ENCODE results near the gene MPP1. TPM values are rescaled to one million over a fixed set of nuclear protein-coding genes. Genes with fewer than 3 reads are reported as not detected.

MPP1 gene
- total and polyA plus RNA-seq, 9 of the 15 experiments (the other 6 are each of a cell fraction or from before 2014, with no cell fraction given): 227 to 395 (median 283) TPM

DNA sequence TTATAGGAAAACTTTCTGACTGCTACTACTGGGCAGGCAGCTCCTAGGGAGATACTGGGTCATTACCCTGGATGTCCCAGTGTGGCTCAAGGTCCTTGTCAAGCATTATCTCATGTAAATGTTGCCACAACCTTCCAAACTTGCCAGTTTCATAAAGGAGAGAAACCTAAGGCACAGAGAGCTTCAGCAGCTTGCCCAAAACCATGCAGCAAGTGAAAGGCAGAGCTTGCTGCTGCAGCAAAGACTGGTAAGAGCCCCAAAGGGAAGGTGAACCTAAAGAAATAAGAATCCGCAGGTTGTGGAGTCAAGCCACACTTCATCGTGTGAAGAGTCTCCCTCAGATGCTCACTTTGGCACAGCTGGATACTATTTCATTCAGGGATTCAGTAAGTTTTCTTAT is 2.3 kb downstream of the MPP1 start (continued):
- TF ChIP-seq, protein P1, sequence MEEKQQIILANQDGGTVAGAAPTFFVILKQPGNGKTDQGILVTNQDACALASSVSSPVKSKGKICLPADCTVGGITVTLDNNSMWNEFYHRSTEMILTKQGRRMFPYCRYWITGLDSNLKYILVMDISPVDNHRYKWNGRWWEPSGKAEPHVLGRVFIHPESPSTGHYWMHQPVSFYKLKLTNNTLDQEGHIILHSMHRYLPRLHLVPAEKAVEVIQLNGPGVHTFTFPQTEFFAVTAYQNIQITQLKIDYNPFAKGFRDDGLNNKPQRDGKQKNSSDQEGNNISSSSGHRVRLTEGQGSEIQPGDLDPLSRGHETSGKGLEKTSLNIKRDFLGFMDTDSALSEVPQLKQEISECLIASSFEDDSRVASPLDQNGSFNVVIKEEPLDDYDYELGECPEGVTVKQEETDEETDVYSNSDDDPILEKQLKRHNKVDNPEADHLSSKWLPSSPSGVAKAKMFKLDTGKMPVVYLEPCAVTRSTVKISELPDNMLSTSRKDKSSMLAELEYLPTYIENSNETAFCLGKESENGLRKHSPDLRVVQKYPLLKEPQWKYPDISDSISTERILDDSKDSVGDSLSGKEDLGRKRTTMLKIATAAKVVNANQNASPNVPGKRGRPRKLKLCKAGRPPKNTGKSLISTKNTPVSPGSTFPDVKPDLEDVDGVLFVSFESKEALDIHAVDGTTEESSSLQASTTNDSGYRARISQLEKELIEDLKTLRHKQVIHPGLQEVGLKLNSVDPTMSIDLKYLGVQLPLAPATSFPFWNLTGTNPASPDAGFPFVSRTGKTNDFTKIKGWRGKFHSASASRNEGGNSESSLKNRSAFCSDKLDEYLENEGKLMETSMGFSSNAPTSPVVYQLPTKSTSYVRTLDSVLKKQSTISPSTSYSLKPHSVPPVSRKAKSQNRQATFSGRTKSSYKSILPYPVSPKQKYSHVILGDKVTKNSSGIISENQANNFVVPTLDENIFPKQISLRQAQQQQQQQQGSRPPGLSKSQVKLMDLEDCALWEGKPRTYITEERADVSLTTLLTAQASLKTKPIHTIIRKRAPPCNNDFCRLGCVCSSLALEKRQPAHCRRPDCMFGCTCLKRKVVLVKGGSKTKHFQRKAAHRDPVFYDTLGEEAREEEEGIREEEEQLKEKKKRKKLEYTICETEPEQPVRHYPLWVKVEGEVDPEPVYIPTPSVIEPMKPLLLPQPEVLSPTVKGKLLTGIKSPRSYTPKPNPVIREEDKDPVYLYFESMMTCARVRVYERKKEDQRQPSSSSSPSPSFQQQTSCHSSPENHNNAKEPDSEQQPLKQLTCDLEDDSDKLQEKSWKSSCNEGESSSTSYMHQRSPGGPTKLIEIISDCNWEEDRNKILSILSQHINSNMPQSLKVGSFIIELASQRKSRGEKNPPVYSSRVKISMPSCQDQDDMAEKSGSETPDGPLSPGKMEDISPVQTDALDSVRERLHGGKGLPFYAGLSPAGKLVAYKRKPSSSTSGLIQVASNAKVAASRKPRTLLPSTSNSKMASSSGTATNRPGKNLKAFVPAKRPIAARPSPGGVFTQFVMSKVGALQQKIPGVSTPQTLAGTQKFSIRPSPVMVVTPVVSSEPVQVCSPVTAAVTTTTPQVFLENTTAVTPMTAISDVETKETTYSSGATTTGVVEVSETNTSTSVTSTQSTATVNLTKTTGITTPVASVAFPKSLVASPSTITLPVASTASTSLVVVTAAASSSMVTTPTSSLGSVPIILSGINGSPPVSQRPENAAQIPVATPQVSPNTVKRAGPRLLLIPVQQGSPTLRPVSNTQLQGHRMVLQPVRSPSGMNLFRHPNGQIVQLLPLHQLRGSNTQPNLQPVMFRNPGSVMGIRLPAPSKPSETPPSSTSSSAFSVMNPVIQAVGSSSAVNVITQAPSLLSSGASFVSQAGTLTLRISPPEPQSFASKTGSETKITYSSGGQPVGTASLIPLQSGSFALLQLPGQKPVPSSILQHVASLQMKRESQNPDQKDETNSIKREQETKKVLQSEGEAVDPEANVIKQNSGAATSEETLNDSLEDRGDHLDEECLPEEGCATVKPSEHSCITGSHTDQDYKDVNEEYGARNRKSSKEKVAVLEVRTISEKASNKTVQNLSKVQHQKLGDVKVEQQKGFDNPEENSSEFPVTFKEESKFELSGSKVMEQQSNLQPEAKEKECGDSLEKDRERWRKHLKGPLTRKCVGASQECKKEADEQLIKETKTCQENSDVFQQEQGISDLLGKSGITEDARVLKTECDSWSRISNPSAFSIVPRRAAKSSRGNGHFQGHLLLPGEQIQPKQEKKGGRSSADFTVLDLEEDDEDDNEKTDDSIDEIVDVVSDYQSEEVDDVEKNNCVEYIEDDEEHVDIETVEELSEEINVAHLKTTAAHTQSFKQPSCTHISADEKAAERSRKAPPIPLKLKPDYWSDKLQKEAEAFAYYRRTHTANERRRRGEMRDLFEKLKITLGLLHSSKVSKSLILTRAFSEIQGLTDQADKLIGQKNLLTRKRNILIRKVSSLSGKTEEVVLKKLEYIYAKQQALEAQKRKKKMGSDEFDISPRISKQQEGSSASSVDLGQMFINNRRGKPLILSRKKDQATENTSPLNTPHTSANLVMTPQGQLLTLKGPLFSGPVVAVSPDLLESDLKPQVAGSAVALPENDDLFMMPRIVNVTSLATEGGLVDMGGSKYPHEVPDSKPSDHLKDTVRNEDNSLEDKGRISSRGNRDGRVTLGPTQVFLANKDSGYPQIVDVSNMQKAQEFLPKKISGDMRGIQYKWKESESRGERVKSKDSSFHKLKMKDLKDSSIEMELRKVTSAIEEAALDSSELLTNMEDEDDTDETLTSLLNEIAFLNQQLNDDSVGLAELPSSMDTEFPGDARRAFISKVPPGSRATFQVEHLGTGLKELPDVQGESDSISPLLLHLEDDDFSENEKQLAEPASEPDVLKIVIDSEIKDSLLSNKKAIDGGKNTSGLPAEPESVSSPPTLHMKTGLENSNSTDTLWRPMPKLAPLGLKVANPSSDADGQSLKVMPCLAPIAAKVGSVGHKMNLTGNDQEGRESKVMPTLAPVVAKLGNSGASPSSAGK (IDR thresholded peaks at IDR 0.05): no peak
- TF ChIP-seq NFIX (CRISPR knock-in tag; IDR thresholded peaks at IDR 0.05; ENCODE audit: low read depth): no peak
- TF ChIP-seq TCF7L2 (IDR thresholded peaks at IDR 0.05; ENCODE audit: low read depth, low read length): no peak
- no peak for TF ChIP-seq L3MBTL2 (IDR thresholded peaks at IDR 0.05)
- TF ChIP-seq, protein P2, sequence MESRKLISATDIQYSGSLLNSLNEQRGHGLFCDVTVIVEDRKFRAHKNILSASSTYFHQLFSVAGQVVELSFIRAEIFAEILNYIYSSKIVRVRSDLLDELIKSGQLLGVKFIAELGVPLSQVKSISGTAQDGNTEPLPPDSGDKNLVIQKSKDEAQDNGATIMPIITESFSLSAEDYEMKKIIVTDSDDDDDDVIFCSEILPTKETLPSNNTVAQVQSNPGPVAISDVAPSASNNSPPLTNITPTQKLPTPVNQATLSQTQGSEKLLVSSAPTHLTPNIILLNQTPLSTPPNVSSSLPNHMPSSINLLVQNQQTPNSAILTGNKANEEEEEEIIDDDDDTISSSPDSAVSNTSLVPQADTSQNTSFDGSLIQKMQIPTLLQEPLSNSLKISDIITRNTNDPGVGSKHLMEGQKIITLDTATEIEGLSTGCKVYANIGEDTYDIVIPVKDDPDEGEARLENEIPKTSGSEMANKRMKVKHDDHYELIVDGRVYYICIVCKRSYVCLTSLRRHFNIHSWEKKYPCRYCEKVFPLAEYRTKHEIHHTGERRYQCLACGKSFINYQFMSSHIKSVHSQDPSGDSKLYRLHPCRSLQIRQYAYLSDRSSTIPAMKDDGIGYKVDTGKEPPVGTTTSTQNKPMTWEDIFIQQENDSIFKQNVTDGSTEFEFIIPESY (CRISPR knock-in tag; IDR thresholded peaks at IDR 0.05): no peak
- TF ChIP-seq FOXJ2 (tag; IDR thresholded peaks at IDR 0.05): no peak
- TF ChIP-seq, protein P3, sequence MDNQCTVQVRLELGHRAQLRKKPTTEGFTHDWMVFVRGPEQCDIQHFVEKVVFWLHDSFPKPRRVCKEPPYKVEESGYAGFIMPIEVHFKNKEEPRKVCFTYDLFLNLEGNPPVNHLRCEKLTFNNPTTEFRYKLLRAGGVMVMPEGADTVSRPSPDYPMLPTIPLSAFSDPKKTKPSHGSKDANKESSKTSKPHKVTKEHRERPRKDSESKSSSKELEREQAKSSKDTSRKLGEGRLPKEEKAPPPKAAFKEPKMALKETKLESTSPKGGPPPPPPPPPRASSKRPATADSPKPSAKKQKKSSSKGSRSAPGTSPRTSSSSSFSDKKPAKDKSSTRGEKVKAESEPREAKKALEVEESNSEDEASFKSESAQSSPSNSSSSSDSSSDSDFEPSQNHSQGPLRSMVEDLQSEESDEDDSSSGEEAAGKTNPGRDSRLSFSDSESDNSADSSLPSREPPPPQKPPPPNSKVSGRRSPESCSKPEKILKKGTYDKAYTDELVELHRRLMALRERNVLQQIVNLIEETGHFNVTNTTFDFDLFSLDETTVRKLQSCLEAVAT (IDR thresholded peaks at IDR 0.05): peak; percentile 40 to 58; a peak in 3 of 4 replicates
